Astrocyte (in vitro differentiated cells and primary cell): ENCODE measurements around the gene GPRC6A. TPM values are rescaled to one million over a fixed set of nuclear protein-coding genes. Genes with fewer than 3 reads are reported as not detected.

Experiments
- DNase-seq: peaks from one replicate; pipeline ENCODE4 v3.0.0-alpha.2; 2010; ENCODE audit warnings: low read depth
- FAIRE-seq: peaks from 2 replicates; lab custom pipeline; 2011; peaks lifted over from hg19 to GRCh38; lab: Jason Lieb, UNC
- H2AFZ ChIP-seq: 2 replicates; pipeline ENCODE4 v1.6.0; 2012; ENCODE audit warnings: low read depth, low read length, inconsistent platforms
- H3K27ac ChIP-seq: 2 replicates; pipeline ENCODE4 v1.5.1; 2011; ENCODE audit warnings: low read depth, low read length, inconsistent platforms
- H3K27me3 ChIP-seq: 2 replicates; pipeline ENCODE4 v1.6.0; 2011; ENCODE audit warnings: low read length, inconsistent platforms; ENCODE audit not compliant: insufficient read depth
- H3K36me3 ChIP-seq: 2 replicates; pipeline ENCODE4 v1.5.1; 2011; ENCODE audit warnings: low read length, inconsistent platforms; ENCODE audit not compliant: insufficient read depth
- H3K4me1 ChIP-seq: 2 replicates; pipeline ENCODE4 v1.5.1; 2011; ENCODE audit warnings: low read length, inconsistent platforms; ENCODE audit not compliant: insufficient read depth
- H3K4me2 ChIP-seq: 2 replicates; pipeline ENCODE4 v1.6.0; 2012; ENCODE audit warnings: low read length, inconsistent platforms
- H3K4me3 ChIP-seq: 2 replicates; pipeline ENCODE4 v1.5.1; 2011; ENCODE audit warnings: low read depth, mild to moderate bottlenecking, low read length, inconsistent platforms; ENCODE audit not compliant: insufficient read depth
- H3K79me2 ChIP-seq: 2 replicates; pipeline ENCODE4 v1.6.0; 2012; ENCODE audit warnings: mild to moderate bottlenecking, low read length, inconsistent platforms; ENCODE audit not compliant: insufficient read depth
- H3K9ac ChIP-seq: 2 replicates; pipeline ENCODE4 v1.6.0; 2012; ENCODE audit warnings: mild to moderate bottlenecking, low read length, inconsistent platforms
- H3K9me3 ChIP-seq: 2 replicates; pipeline ENCODE4 v1.5.1; 2012; ENCODE audit warnings: low read depth, mild to moderate bottlenecking, low read length, inconsistent platforms; ENCODE audit not compliant: insufficient read depth
- H4K20me1 ChIP-seq: 2 replicates; pipeline ENCODE4 v1.6.0; 2012; ENCODE audit warnings: low read length, inconsistent platforms; ENCODE audit not compliant: insufficient read depth
- H3K27ac Mint-ChIP-seq: one replicate; pipeline ENCODE4 v1.8.0; 2021; ENCODE audit warnings: mild to moderate bottlenecking, mixed read lengths; ENCODE audit not compliant: unreplicated experiment
- H3K27me3 Mint-ChIP-seq: one replicate; pipeline ENCODE4 v1.8.0; 2021; ENCODE audit warnings: low read depth, mixed read lengths; ENCODE audit not compliant: unreplicated experiment
- H3K36me3 Mint-ChIP-seq: one replicate; pipeline ENCODE4 v1.8.0; 2021; ENCODE audit warnings: low read depth, mixed read lengths; ENCODE audit not compliant: unreplicated experiment
- H3K4me1 Mint-ChIP-seq: one replicate; pipeline ENCODE4 v1.8.0; 2021; ENCODE audit warnings: low read depth, mixed read lengths; ENCODE audit not compliant: unreplicated experiment
- H3K4me3 Mint-ChIP-seq: one replicate; pipeline ENCODE4 v1.8.0; 2021; ENCODE audit warnings: mild to moderate bottlenecking, moderate library complexity, mixed read lengths; ENCODE audit not compliant: unreplicated experiment
- H3K9me3 Mint-ChIP-seq: one replicate; pipeline ENCODE4 v1.8.0; 2021; ENCODE audit warnings: mild to moderate bottlenecking, mixed read lengths; ENCODE audit not compliant: unreplicated experiment
- EZH2 ChIP-seq: IDR thresholded peaks from 2 replicates; pipeline ENCODE4 v1.6.1; 2012; ENCODE audit warnings: mild to moderate bottlenecking, low read length, inconsistent platforms; ENCODE audit not compliant: insufficient read depth
- total RNA-seq: library from RNA; stranded (reverse); gene quantifications from 2 replicates; pipeline ENCODE4 v1.2.1, GENCODE V29; 2021
- TF ChIP-seq, protein P1 (sequence below): IDR thresholded peaks from 2 replicates; pipeline ENCODE4 v1.5.1; 2011; ENCODE audit warnings: low read depth, mild to moderate bottlenecking, inconsistent platforms, low read length, moderate library complexity; ENCODE audit not compliant: insufficient read depth

GPRC6A gene
- total RNA-seq, 1 donor from 2014 or later, result not detected

DNA sequence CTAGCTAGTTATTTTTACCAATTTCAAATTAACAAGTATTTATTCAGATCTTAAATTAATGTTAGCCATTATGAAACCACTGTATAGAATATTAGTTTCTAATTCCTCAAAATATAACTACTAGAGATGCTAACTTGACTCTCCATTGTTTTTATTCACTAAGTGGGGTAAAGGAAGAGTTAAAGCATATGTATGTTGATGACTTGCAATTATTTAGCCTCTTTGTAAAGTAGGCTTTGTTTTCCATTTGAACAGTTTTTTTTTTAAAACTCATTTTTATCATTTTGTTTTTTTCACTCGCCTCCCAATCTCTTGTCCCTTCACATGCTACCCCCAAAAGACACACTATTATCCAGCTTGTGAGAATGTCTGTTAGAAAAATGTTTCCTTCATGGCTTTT lies 66.6 kb downstream of the GPRC6A start:
- Histone ChIP-seq H3K79me2 (no peaks in the 10 kb centered on the region), H3K9me3 (no peaks in the 10 kb centered on the region), H3K9ac (no peak overlapping the region), H2AFZ (no peak overlapping the region), H3K27ac (no peak overlapping the region), H3K4me2 (no peak overlapping the region), H3K27me3 (peaks cover 7% of the 10 kb centered on the region), H4K20me1 (no peaks in the 10 kb centered on the region), H3K36me3 (no peaks in the 10 kb centered on the region), H3K4me1 (peaks cover 7% of the 10 kb centered on the region), H3K4me3 (no peak overlapping the region)
- peaks cover 25% of the 10 kb centered on the region for H3K27me3 Mint-ChIP-seq
- H3K36me3 Mint-ChIP-seq, result no peaks in the 10 kb centered on the region
- no peak overlapping the region for H3K4me3 Mint-ChIP-seq
- no peak overlapping the region for H3K27ac Mint-ChIP-seq
- H3K4me1 Mint-ChIP-seq, result no peaks in the 10 kb centered on the region
- TF ChIP-seq EZH2, result no peak
- TF ChIP-seq, protein P1, sequence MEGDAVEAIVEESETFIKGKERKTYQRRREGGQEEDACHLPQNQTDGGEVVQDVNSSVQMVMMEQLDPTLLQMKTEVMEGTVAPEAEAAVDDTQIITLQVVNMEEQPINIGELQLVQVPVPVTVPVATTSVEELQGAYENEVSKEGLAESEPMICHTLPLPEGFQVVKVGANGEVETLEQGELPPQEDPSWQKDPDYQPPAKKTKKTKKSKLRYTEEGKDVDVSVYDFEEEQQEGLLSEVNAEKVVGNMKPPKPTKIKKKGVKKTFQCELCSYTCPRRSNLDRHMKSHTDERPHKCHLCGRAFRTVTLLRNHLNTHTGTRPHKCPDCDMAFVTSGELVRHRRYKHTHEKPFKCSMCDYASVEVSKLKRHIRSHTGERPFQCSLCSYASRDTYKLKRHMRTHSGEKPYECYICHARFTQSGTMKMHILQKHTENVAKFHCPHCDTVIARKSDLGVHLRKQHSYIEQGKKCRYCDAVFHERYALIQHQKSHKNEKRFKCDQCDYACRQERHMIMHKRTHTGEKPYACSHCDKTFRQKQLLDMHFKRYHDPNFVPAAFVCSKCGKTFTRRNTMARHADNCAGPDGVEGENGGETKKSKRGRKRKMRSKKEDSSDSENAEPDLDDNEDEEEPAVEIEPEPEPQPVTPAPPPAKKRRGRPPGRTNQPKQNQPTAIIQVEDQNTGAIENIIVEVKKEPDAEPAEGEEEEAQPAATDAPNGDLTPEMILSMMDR, result no peak
- FAIRE-seq, result peak; percentile 49
- no peak for DNase-seq
- H3K9me3 Mint-ChIP-seq, result no peaks in the 10 kb centered on the region

DNA sequence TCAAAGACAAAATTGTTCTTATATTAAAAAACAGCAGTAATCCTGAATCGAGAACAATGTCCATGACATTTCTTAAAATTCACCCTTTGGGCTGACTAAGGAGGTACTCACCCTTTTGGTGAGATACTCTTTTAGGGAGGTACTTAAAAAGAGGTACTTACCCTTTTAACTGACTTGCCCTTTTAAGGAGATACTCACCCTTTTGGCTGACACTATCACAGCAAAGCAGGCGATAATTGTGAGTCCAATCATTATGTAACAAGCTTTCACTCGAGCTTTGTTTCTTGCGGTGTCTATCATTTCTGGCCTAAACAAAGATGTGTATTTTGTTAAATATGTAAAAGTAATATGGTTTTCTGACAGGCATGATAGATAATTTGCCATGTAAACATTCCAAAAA lies 67.1 kb downstream of the GPRC6A start:
- peaks cover 7% of the 10 kb centered on the region for H3K4me1 ChIP-seq
- H3K27me3 ChIP-seq, result peaks cover 7% of the 10 kb centered on the region
- Mint-ChIP-seq H3K27me3 (peaks cover 21% of the 10 kb centered on the region), H3K4me1 (no peaks in the 10 kb centered on the region), H3K9me3 (no peaks in the 10 kb centered on the region), H3K27ac (no peak overlapping the region), H3K4me3 (no peak overlapping the region), H3K36me3 (no peaks in the 10 kb centered on the region)
- H3K4me3 ChIP-seq, result no peak overlapping the region
- no peak for FAIRE-seq
- DNase-seq, result no peak
- no peaks in the 10 kb centered on the region for H3K9me3 ChIP-seq
- H3K4me2 ChIP-seq, result no peak overlapping the region
- no peaks in the 10 kb centered on the region for H3K36me3 ChIP-seq
- no peaks in the 10 kb centered on the region for H4K20me1 ChIP-seq
- no peak overlapping the region for H3K9ac ChIP-seq
- H3K27ac ChIP-seq, result no peak overlapping the region
- H2AFZ ChIP-seq, result no peak overlapping the region
- H3K79me2 ChIP-seq, result no peaks in the 10 kb centered on the region
- TF ChIP-seq EZH2, result no peak

DNA sequence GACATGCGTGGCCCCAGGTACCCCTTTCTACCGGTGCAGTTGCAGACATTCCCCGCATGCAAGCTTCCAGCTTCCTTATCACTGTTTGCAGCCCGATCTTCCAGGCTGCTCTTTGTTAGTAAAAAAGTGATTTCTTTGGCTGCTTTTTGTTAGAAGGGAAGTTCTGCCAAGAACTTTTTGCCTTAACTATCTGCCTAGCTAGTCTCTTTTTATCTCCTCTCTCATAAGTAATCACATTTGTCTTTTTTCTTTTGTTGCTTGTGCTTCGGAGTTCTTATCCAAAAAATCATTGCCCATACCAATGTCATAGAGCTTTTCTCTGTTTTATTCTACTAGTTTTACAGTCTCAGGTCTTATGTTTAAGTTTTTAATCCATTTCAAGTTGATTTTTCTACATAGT lies 83.7 kb downstream of the GPRC6A start:
- no peaks in the 10 kb centered on the region for H3K27me3 ChIP-seq
- no peak for TF ChIP-seq EZH2
- TF ChIP-seq, protein P1, result no peak
- no peak overlapping the region for H3K4me3 Mint-ChIP-seq
- DNase-seq (no peak), FAIRE-seq (no peak)
- no peak overlapping the region for H3K9ac ChIP-seq
- H4K20me1 ChIP-seq, result no peaks in the 10 kb centered on the region
- peaks cover 4% of the 10 kb centered on the region for H3K9me3 Mint-ChIP-seq
- no peaks in the 10 kb centered on the region for H3K27me3 Mint-ChIP-seq
- no peaks in the 10 kb centered on the region for H3K36me3 ChIP-seq
- no peak overlapping the region for H3K4me2 ChIP-seq
- no peaks in the 10 kb centered on the region for H3K9me3 ChIP-seq
- no peak overlapping the region for H3K4me3 ChIP-seq
- H3K79me2 ChIP-seq, result no peaks in the 10 kb centered on the region
- no peaks in the 10 kb centered on the region for H3K4me1 Mint-ChIP-seq
- no peak overlapping the region for H2AFZ ChIP-seq
- H3K27ac Mint-ChIP-seq, result no peak overlapping the region
- H3K27ac ChIP-seq, result no peak overlapping the region
- no peaks in the 10 kb centered on the region for H3K4me1 ChIP-seq
- no peaks in the 10 kb centered on the region for H3K36me3 Mint-ChIP-seq

Other genes with a start within 250 kb of the GPRC6A start
- 0.48 and 0.72 TPM in 2 replicates for gene RSPH4A, start 212.6 kb downstream of the GPRC6A start, total RNA-seq
- 16.2 TPM in 2 replicates for gene ZUP1, start 160.3 kb downstream of the GPRC6A start, total RNA-seq
- gene KPNA5, start 147.9 kb downstream of the GPRC6A start, total RNA-seq, result 14.3 and 14.4 TPM in 2 replicates
- not detected in 2 replicates for gene FAM162B, start 63.4 kb downstream of the GPRC6A start, total RNA-seq
- gene RFX6, start 48.2 kb upstream of the GPRC6A start, total RNA-seq, result not detected in 2 replicates